PFSK-1 (cell line): ENCODE results near the gene SCYGR3. TPM values are rescaled to one million over a fixed set of nuclear protein-coding genes. Genes with fewer than 3 reads are reported as not detected.

Experiments
- FOXP2 ChIP-seq: optimal IDR thresholded peaks from 2 replicates; pipeline ENCODE3; 2011; ENCODE audit warnings: borderline replicate concordance, control low read depth, inconsistent platforms; ENCODE audit not compliant: insufficient read depth; ENCODE audit errors: extremely low read length, extremely low read depth
- POLR2AphosphoS5 ChIP-seq: IDR thresholded peaks from 2 replicates; pipeline ENCODE4 v1.6.1; 2012; ENCODE audit warnings: low read depth, mild to moderate bottlenecking, control low read depth, low read length, moderate library complexity
- REST ChIP-seq, 2 experiments: IDR thresholded peaks; 2 replicates each; pipeline versions ENCODE4 v1.6.1 to v1.8.0; 2011 to 2012; ENCODE audit warnings: low read depth in 2 of 2, low read length in 2 of 2, control low read depth in 1 of 2, inconsistent platforms in 1 of 2, mild to moderate bottlenecking in 1 of 2, moderate library complexity in 1 of 2; ENCODE audit not compliant: insufficient read depth in 1 of 2
- SIN3A ChIP-seq: IDR thresholded peaks from 2 replicates; pipeline ENCODE4 v1.6.1; 2012; ENCODE audit warnings: mild to moderate bottlenecking, low read length, moderate library complexity, borderline replicate concordance; ENCODE audit not compliant: insufficient read depth
- TAF1 ChIP-seq: IDR thresholded peaks from 2 replicates; pipeline ENCODE4 v1.6.1; 2012; ENCODE audit warnings: low read length, control low read depth, borderline replicate concordance; ENCODE audit not compliant: insufficient read depth
- polyA plus RNA-seq: library from polyadenylated mRNA; unstranded; fragments of >200 nt; gene quantifications from one replicate; pipeline ENCODE4 v1.2.1, GENCODE V29; 2012; ENCODE audit warnings: low read depth, missing spikeins; ENCODE audit not compliant: insufficient read length

The SCYGR3 gene
- not detected for polyA plus RNA-seq

- TF ChIP-seq POLR2AphosphoS5 (no peak), TAF1 (no peak), REST (IDR thresholded peaks at IDR 0.05; ENCODE audit: insufficient read depth in 1 of 2, low read depth in 2 of 2, low read length in 2 of 2) (no peak), SIN3A (no peak), FOXP2 (no peak)
Observed at GRCh38 chr2:227614740-227615139, at the start of gene SCYGR3. SCYGR3 (minus strand) TSS chr2:227614840; CDS start chr2:227614840, 0 bp downstream.

GRCh38 chr2:227661827-227662226 is 47.2 kb upstream of the SCYGR3 start:
- TF ChIP-seq POLR2AphosphoS5 (no peak), SIN3A (no peak), FOXP2 (no peak), TAF1 (no peak), REST (IDR thresholded peaks at IDR 0.05; ENCODE audit: insufficient read depth in 1 of 2, low read depth in 2 of 2, low read length in 2 of 2) (no peak)

- TF ChIP-seq FOXP2 (no peak), SIN3A (no peak), POLR2AphosphoS5 (no peak), TAF1 (no peak), REST (IDR thresholded peaks at IDR 0.05; ENCODE audit: insufficient read depth in 1 of 2, low read depth in 2 of 2, low read length in 2 of 2) (no peak)
Observed at GRCh38 chr2:227661025-227661649, 46.5 kb upstream of the SCYGR3 start.

- TF ChIP-seq REST (IDR thresholded peaks at IDR 0.05; ENCODE audit: insufficient read depth in 1 of 2, low read depth in 2 of 2, low read length in 2 of 2): no peak
- TF ChIP-seq POLR2AphosphoS5: no peak
- no peak for TF ChIP-seq FOXP2
- no peak for TF ChIP-seq TAF1
- no peak for TF ChIP-seq SIN3A
Observed at GRCh38 chr2:227657199-227657845, 42.7 kb upstream of the SCYGR3 start.
